Cerebellar nuclear complex (tissue), 1 donor: Measurements from ENCODE around the gene ZSWIM5.
"Not testable (repeated sequence)": the region's sequence is repeated elsewhere in the genome, so short reads cannot be mapped to it uniquely, and the experiment has no call there.

Experiments used
- DNase-seq, 2 experiments: peaks; one replicate each; lab custom pipeline; 2025; lab: John Stamatoyannopoulos, UW

ZSWIM5 gene

DNA sequence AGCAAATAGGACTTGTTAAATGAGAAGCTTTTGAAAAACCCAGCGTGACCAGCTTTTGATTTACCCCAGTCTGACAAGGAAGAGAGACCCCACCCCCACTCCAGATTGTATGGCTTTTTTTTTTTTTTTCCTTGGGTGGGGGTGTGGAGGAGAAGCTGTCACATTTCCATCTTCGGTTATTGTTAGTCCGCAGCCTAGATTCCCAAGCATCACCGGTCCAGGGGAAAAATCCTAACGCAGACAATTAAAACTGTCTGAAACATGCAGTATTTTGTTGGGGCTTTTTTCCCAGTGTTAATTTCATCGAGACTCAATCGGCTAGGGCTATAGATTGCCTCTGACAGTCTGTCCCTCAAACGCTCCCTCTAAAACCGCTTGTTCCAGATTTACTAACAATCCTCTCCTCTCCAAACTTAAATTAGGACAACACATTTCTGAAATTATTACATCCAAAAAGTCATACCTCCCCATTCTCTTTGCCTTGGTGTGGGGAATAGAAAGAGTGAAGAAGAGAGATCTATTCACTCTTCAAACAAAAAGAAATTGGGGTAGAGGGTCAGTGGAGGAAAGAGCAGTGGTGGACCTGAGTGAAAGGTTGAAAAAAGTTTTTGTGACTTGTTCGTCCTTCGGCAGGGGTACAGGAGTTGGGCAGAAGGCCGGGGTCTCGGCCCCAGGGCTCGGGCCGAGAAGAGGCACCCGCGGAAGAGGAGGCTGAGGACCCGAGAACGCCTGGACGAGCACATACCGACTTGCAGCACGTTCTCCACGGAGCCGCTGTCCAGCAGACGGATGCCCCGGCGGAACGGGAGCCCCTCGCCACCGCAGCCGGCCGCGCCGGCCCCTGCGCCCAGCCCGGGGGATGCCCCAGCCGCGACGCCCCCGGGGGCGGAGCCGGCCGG, 1.1 kb downstream of the ZSWIM5 start:
- DNase-seq, result peak in 1 of 2 experiments; percentile 6

DNA sequence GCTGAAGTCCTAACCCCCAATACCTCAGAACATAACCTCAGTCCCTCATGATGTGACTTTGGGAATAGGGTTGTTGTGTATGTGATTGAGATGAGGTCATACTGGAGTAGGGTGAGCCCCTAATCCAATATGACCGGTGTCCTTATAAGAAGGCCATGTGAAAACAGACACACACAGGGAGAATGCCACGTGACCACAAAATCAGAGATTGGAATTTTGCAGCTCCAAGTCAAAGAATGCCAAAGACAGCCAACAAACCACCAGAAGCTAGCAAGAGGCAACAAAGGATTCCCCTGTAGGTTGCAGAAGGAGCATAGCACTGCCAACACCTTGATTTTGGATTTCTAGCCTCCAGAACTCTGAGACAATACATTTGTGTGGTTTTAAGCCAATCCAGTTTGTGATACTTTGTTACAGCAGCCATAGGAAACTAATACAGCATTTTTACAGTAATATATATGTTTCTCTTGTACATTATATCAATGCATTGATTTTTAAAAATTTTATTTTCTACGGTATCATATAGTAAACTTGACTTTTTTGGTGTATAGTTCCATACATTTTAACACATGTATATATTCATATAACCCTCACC, 5.4 kb downstream of the ZSWIM5 start:
- DNase-seq, result no peak

DNA sequence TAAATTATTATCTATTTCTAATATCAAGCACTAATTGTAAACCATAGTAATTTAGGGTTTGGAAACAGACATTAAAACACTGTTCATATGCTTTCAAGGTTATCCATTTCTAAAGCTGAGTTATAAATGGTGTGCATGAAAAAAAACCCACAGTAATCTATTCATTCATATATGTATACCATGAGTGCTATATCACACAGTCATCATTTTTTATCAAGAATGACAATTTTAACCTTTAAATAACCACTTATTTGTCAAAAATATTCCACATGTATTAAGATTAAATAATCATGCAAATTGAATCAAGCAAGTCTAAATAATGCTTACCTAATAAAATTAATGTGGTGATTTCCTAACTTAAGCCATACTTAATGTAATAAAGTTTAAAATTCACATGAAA, 6.0 kb downstream of the ZSWIM5 start:
- no peak for DNase-seq

GRCh38 chr1:45198185-45198584, 8.2 kb downstream of the ZSWIM5 start:
- no peak for DNase-seq

DNA sequence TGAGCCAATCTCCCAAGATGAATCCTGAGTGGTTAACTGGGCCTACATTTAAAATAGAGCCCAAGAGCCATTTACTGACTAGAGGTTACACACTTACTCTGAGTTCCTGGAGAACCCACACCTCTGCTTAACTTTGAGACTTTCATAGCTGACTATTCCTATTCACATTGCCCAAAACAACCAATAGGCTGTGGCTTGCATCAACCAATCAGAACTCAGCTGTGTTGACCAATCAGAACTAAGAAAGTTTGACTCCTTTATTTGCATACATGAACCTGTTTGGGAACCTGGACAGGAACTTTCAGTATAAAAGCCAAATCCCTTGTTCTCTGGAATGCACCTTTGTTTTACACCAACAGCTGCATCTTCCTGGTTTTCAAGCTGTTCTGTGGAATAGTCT, 9.5 kb downstream of the ZSWIM5 start:
- no peak for DNase-seq

- DNase-seq, result no peak
Observed at GRCh38 chr1:45191418-45191783, 15.0 kb downstream of the ZSWIM5 start.

- DNase-seq, result no peak
Observed at GRCh38 chr1:45187725-45188124, 18.7 kb downstream of the ZSWIM5 start.

DNA sequence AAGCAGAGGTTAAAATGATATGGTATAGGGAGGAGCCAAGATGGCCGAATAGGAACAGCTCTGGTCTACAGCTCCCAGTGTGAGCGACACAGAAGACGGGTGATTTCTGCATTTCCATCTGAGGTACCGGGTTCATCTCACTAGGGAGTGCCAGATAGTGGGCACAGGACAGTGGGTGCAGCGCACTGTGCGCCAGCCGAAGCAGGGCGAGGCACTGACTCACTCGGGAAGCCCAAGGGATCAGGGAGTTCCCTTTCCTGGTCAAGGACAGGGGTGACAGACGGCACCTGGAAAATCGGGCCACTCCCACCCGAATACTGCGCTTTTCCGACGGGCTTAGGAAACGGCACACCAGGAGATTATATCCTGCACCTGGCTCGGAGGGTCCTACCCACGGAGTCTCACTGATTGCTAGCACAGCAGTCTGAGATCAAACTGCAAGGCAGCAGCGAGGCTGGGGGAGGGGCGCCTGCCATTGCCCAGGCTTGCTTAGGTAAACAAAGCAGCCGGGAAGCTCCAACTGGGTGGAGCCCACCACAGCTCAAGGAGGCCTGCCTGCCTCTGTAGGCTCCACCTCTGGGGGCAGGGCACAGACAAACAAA, 26.4 kb downstream of the ZSWIM5 start:
- DNase-seq, result not testable (repeated sequence)

GRCh38 chr1:45177452-45177851, 29.0 kb downstream of the ZSWIM5 start:
- no peak for DNase-seq

DNA sequence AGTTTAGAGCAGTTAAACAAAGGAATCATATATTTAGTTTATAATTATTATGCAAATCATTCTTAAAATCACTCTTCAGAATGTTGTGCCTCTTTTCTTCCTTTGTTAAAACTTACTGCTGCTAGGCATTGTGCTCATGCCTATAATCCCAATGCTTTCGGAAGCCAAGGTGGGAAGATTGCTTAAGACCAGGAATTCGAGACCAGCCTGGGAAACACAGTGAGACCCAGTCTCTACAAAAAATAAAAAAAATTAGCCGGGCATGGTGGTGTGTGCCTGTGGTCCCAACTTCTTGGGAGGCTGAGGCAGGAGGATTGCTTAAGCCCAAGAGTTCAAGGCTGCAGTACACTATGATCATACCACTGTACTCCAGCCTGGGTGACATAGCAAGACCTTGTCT, 33.6 kb downstream of the ZSWIM5 start:
- no peak for DNase-seq

GRCh38 chr1:45172005-45172404, 34.4 kb downstream of the ZSWIM5 start:
- DNase-seq, result no peak

GRCh38 chr1:45171575-45171974, 34.8 kb downstream of the ZSWIM5 start:
- no peak for DNase-seq

- no peak for DNase-seq
Observed at GRCh38 chr1:45170151-45170742, 36.2 kb downstream of the ZSWIM5 start.

GRCh38 chr1:45167947-45168346, 38.5 kb downstream of the ZSWIM5 start:
- DNase-seq, result not testable (repeated sequence)

- DNase-seq, result not testable (repeated sequence)
Observed at GRCh38 chr1:45164307-45164706, 42.1 kb downstream of the ZSWIM5 start.

DNA sequence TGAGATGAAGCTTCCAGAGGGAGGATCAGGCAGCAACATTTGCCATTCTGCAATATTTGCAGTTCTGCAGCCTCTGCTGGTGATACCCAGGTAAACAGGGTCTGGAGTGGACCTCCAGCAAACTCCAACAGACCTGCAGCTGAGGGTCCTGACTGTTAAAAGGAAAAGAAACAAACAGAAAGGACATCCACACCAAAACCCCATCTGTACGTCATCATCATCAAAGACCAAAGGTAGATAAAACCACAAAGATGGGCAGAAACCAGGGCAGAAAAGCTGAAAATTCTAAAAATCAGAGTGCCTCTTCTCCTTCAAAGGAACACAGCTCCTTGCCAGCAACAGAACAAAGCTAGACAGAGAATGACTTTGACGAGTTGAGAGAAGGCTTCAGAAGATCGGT, 43.3 kb downstream of the ZSWIM5 start:
- DNase-seq, result not testable (repeated sequence)

- not testable (repeated sequence) for DNase-seq
Observed at GRCh38 chr1:45162041-45163035, 44.1 kb downstream of the ZSWIM5 start.

DNA sequence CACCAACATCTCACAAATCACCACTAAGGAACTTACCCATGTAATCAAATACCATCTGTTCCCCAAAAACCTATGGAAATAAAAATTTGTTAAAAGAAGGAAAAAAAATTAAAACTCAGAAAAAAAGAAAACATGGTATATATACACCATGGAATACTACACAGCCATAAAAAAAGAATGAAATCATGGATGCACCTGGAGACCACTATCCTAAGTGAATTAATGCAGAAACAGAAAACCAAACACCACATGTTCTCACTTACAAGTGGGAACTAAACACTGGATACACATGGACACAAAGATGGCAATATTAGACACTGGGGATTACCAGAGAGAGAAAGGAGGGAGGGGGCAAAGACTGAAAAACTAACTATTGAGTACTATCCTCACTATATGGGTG, 50.4 kb downstream of the ZSWIM5 start:
- DNase-seq, result no peak

DNA sequence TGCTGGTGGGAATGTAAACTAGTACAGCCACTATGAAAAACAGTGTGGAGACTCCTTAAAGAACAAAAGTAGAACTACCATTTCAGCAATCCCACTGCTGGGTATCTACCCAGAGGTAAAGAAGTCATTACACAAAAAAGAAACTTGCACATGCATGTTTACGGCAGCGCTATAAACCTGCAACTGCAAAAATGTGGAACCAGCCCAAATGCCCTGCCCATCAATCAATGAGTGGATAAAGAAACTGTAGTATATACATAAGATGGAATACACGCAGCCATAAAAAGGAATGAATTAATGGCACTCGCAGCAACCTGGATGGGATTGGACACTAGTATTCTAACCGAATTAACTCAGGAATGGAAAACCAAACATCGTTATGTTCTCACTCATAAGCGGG, 51.0 kb downstream of the ZSWIM5 start:
- no peak for DNase-seq

DNA sequence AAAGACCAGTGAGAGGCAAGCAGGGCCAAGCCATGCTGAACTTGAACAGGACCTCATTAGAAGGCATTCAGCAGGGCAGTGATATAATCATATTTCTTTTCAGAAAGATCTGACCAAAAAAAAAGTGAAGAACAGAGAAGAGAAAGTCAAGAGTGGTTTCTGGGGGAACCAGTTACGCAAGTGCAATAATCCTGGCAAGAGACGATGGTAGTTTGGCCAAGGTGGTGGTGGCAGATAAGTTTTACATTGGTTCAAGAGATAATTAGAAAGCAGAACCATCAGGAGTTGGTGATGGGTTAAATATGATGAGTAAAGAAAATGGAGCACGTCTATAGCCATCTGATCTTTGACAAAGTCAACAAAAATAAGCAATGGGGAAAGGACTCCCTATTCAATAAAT, 54.3 kb downstream of the ZSWIM5 start:
- DNase-seq, result no peak

- DNase-seq, result no peak
Observed at GRCh38 chr1:45148209-45148825, 58.1 kb downstream of the ZSWIM5 start.
